Measurements from ENCODE around the gene FAM234A.
"Not testable (repeated sequence)": the region's sequence is repeated elsewhere in the genome, so short reads cannot be mapped to it uniquely, and the experiment has no call there.

The FAM234A gene

GRCh38 chr16:252366-253337 lies 18.0 kb downstream of the FAM234A start:
- H3K4me3 ChIP-seq (ENCODE audit: low read depth, low read length) = peak overlapping the region; percentile 23
- peak; percentile 34 for DNase-seq (ENCODE audit: low read depth)
- no peak for TF ChIP-seq CTCF (IDR thresholded peaks at IDR 0.05; ENCODE audit: low read depth, low read length, missing control alignments)

- no peak for DNase-seq (ENCODE audit: low read depth)
- no peak for TF ChIP-seq CTCF (IDR thresholded peaks at IDR 0.05; ENCODE audit: low read depth, low read length, missing control alignments)
- H3K4me3 ChIP-seq (ENCODE audit: low read depth, low read length) = no peak overlapping the region
Observed at GRCh38 chr16:253833-254232, 19.2 kb downstream of the FAM234A start.

GRCh38 chr16:254461-254860 lies 19.8 kb downstream of the FAM234A start:
- H3K4me3 ChIP-seq (ENCODE audit: low read depth, low read length) = no peak overlapping the region
- no peak for DNase-seq (ENCODE audit: low read depth)
- TF ChIP-seq CTCF (IDR thresholded peaks at IDR 0.05; ENCODE audit: low read depth, low read length, missing control alignments) = no peak

- TF ChIP-seq CTCF (IDR thresholded peaks at IDR 0.05; ENCODE audit: low read depth, low read length, missing control alignments) = no peak
- H3K4me3 ChIP-seq (ENCODE audit: low read depth, low read length) = no peak overlapping the region
- DNase-seq (ENCODE audit: low read depth) = no peak
Observed at GRCh38 chr16:255183-255582, 20.6 kb downstream of the FAM234A start.

- H3K4me3 ChIP-seq (ENCODE audit: low read depth, low read length); DNase-seq (ENCODE audit: low read depth): not testable (repeated sequence)
Observed at GRCh38 chr16:258091-258490, 23.5 kb downstream of the FAM234A start.

- no peak overlapping the region for H3K4me3 ChIP-seq (ENCODE audit: low read depth, low read length)
- no peak for DNase-seq (ENCODE audit: low read depth)
- no peak for TF ChIP-seq CTCF (IDR thresholded peaks at IDR 0.05; ENCODE audit: low read depth, low read length, missing control alignments)
Observed at GRCh38 chr16:259226-259625, 24.6 kb downstream of the FAM234A start.

GRCh38 chr16:259814-260253 lies 25.2 kb downstream of the FAM234A start:
- DNase-seq (ENCODE audit: low read depth) = no peak
- H3K4me3 ChIP-seq (ENCODE audit: low read depth, low read length) = no peak overlapping the region
- no peak for TF ChIP-seq CTCF (IDR thresholded peaks at IDR 0.05; ENCODE audit: low read depth, low read length, missing control alignments)
